Stimulated activated effector memory CD8-positive, alpha-beta T cell treated with anti-CD3 and anti-CD28 coated beads, Interleukin-12 subunit alpha, Interleukin-12 subunit beta, amount 100 ng/mL, for 72 hours (primary cell): ENCODE measurements around the gene SAA2.
"Not testable (repeated sequence)": the region's sequence is repeated elsewhere in the genome, so short reads cannot be mapped to it uniquely, and the experiment has no call there.

Experiments
- ATAC-seq: fragments of 150-1000 bp; cut with Tn5 transposase; 2 replicates; pipeline ENCODE4 v1.10.0; 2021
- DNase-seq, 2 donors: peaks; one replicate each; pipeline ENCODE4 v3.0.0; 2021 to 2022; ENCODE audit warnings: low spot score in 2 of 2
- H3K27ac Mint-ChIP-seq: one replicate; pipeline ENCODE4 v1.8.0; 2022; ENCODE audit warnings: mild to moderate bottlenecking, mixed read lengths
- H3K36me3 Mint-ChIP-seq: one replicate; pipeline ENCODE4 v1.8.0; 2022; ENCODE audit warnings: mild to moderate bottlenecking, mixed read lengths
- H3K4me1 Mint-ChIP-seq: one replicate; pipeline ENCODE4 v1.8.0; 2022; ENCODE audit warnings: mixed read lengths
- H3K4me3 Mint-ChIP-seq: one replicate; pipeline ENCODE4 v1.8.0; 2022; ENCODE audit warnings: mild to moderate bottlenecking, mixed read lengths
- H3K9me3 Mint-ChIP-seq: one replicate; pipeline ENCODE4 v1.8.0; 2022; ENCODE audit warnings: mixed read lengths

SAA2 gene

DNA sequence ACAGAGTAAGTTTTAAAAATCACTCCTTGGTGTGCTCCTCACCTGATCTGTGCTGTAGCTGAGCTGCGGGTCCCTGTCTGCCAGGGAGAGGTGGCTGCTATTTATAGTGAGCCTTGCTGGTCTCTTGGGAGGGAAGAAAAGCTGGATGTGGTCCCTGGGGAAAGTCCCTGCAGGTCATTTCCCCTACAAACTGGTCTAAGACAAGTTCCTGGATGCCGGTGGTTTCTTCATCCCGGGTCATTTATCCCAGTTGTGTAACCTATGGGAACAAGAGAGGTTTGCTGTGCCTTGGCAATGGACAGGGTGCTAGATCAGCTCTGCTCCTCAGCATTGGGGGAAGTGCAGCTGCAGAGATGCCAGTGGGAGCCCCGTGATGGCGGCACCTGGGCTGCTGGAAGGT is at the start of gene SAA2:
SAA2 (minus strand) TSS at position 108 of the 400 bp plus-strand sequence. CDS start 657 bp downstream, outside the sequence.
- H3K36me3 Mint-ChIP-seq: peaks cover 6% of the 10 kb centered on the region
- DNase-seq: peak in 1 of 2 donors; percentile 37
- no peaks in the 10 kb centered on the region for H3K9me3 Mint-ChIP-seq
- no peak within 1 kb of the TSS for H3K4me3 Mint-ChIP-seq
- H3K27ac Mint-ChIP-seq: peak within 1 kb of the TSS; percentile 67
- H3K4me1 Mint-ChIP-seq: peaks cover 19% of the 10 kb centered on the region
- no peak for ATAC-seq

DNA sequence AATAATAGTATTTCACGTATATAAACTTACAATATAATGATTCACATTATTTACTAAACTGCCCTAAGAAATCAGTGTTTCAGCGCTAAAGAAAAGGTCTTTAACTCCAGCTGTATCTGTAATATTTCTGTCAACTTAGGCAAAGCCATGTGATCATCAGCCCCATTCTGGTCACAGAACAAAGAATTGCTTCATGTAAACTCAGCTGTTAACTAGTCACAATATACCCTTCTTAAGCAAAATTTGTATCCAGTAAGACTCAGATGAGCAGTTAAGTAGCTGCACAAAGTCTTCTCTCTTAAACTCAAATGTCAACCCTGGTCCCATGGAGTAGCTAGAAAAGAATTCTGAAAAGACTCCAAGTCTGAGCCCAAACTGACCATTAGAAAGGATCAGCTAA is 46.8 kb upstream of the SAA2 start:
- ATAC-seq: no peak
- H3K4me3 Mint-ChIP-seq: no peak overlapping the region
- peaks cover 96% of the 10 kb centered on the region for H3K36me3 Mint-ChIP-seq
- H3K27ac Mint-ChIP-seq: no peak overlapping the region
- H3K4me1 Mint-ChIP-seq: no peaks in the 10 kb centered on the region
- H3K9me3 Mint-ChIP-seq: no peaks in the 10 kb centered on the region
- no peak for DNase-seq

DNA sequence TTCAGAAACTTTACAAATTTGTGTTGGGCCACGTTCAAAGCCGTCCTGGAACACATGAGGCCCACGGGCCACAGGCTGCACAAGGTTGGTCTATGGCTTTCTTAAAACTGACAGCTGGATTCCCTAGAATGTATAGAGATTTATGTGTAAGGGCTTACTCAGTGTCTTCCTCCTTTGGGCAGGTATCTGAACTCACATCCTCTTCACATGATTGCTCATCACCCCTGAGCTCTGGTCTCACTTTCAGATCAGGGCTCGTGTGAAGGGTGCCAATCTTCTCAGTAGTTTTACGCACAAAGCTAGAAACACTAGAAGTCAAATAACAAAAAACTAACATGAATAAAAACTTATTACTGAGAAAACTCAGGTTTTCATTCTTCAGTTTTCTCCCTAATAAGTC is 46.4 kb upstream of the SAA2 start:
- H3K9me3 Mint-ChIP-seq: no peaks in the 10 kb centered on the region
- ATAC-seq: peak; percentile 82
- no peak overlapping the region for H3K4me3 Mint-ChIP-seq
- no peak overlapping the region for H3K27ac Mint-ChIP-seq
- DNase-seq: no peak
- peaks cover 94% of the 10 kb centered on the region for H3K36me3 Mint-ChIP-seq
- no peaks in the 10 kb centered on the region for H3K4me1 Mint-ChIP-seq

DNA sequence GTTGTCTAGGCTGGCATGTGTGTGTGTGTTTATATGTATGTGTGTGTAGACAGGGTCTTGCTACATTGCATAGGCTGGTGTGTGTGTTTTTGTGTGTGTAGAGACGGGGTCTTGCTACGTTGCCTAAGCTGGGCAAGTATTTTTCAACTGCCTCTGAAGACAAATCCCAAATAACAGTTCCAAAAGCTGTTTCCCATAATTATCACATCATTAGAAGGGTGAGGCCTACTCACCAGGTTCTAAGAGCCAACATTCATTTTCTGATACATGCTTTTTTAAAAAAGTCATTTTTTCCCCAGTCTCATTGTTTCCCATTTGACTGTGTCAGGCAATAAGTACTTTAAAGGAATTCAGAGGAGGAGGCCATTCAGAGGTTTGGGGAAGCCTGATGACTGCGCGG is 40.4 kb upstream of the SAA2 start:
- peaks cover 82% of the 10 kb centered on the region for H3K36me3 Mint-ChIP-seq

DNA sequence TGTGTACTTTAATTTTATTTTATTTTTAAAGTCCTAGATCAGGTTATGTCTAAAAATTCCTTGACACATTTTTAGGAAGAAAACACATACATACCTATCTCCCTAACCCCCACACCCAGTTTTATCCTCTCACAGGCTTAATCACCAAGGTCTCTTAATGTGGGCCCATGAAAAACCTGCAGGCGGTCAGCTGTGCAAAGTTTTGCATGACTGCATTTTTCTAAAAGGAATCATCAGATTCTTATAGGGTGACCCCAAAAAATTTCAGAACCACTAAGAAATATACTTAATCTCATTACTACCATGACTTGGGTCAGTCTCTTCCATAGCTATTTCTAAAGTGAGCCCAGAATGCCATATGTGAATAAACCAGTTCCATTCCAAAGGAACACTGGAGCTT is 37.4 kb upstream of the SAA2 start:
- DNase-seq: no peak
- ATAC-seq: no peak
- Mint-ChIP-seq H3K4me1 (peaks cover under 1% of the 10 kb centered on the region), H3K27ac (no peak overlapping the region), H3K36me3 (peaks cover 86% of the 10 kb centered on the region), H3K4me3 (no peak overlapping the region), H3K9me3 (no peaks in the 10 kb centered on the region)

More for the DNA sequence above, 40.4 kb upstream of the SAA2 start:
- H3K4me1 Mint-ChIP-seq: no peaks in the 10 kb centered on the region
- H3K27ac Mint-ChIP-seq: no peak overlapping the region
- DNase-seq (no peak), ATAC-seq (no peak)
- H3K4me3 Mint-ChIP-seq: no peak overlapping the region
- H3K9me3 Mint-ChIP-seq: no peaks in the 10 kb centered on the region

DNA sequence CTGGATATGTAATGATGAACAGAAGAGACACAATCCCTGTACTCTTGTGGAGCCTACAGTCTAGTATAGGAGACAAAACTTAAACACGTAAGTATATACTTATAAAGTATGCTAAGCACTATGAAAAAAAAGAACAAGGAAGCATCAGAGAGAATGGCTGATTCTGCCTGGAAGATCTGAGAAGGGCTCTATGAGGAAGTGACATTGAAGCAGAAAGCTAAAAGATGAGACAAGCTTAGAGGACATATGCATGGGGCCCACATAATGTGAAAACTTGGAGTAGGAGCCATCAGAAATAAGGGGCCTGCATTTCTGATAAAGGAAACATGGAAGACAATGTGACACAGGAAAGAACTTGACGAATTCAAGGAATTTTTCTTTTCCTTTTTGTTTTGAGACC is 34.2 kb upstream of the SAA2 start:
- Mint-ChIP-seq H3K27ac (no peak overlapping the region), H3K9me3 (no peaks in the 10 kb centered on the region), H3K4me1 (peaks cover 8% of the 10 kb centered on the region), H3K36me3 (peaks cover 91% of the 10 kb centered on the region), H3K4me3 (no peak overlapping the region)
- DNase-seq: no peak
- no peak for ATAC-seq

DNA sequence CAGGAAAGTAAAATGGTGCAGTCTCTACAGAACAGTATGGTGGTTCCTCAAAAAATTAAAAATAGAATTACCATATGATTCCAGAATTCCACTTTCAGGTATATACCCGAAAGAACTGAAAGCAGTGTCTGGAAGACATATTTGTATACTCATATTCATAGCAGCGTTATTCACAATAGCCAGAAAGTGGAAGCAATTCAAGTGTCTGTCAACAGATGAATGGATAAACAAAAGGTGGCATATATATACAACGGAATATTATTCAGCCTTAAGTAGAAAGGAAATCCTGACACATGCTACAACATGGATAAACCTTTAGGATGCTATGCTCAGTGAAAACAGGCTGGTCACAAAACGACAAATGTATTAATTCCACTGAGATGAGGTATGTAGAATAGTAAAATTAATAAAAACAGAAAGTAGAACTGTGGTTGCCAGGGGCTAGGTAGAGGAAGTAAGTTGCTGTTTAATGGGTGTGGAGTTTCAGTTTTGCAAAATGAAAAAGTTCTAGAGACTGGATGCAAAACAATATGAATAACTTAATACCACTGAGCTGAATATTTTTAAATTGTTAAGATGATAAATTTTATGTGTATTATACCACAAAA is 32.1 kb upstream of the SAA2 start:
- DNase-seq (no peak), ATAC-seq (peak; percentile 64)
- H3K4me3 Mint-ChIP-seq: no peak overlapping the region
- H3K9me3 Mint-ChIP-seq: no peaks in the 10 kb centered on the region
- H3K4me1 Mint-ChIP-seq: peaks cover 8% of the 10 kb centered on the region
- peaks cover 71% of the 10 kb centered on the region for H3K36me3 Mint-ChIP-seq
- peak overlapping the region; percentile 78 for H3K27ac Mint-ChIP-seq

DNA sequence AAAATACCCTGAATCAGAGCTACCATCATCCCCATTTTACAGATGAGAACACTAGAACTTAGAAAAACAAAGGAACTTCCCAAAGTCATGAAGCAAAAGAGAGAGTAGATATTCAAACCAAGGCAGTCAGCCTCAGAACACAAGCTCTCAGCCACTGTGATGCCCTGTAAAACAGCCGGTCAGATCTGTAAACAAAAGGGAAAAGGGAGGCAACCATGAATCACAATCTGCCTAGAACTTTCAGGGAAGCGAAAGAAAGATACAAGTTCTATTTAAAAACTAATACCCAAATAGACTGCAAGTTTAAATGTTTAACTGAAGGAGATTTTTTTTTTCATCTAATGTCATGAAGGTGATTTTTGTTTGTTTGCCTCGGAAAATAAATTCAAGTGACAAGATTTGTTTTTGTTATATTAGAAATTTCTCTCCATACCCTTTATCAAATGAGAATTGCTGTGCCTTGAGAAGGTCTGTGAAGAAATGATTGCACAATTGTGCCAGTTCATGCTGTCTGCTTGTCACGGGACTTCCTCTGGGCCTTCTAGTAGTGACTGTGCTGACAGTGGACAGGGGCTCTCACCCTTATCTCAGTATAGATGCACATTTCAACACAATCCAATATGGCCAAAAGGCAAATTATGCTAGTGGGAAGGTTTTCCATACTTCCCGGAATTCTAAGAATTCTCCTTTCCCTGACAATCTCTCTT is 29.2 kb upstream of the SAA2 start:
- Mint-ChIP-seq H3K27ac (no peak overlapping the region), H3K9me3 (no peaks in the 10 kb centered on the region), H3K4me1 (peaks cover 8% of the 10 kb centered on the region), H3K4me3 (no peak overlapping the region), H3K36me3 (peaks cover 42% of the 10 kb centered on the region)
- ATAC-seq (no peak), DNase-seq (no peak)

DNA sequence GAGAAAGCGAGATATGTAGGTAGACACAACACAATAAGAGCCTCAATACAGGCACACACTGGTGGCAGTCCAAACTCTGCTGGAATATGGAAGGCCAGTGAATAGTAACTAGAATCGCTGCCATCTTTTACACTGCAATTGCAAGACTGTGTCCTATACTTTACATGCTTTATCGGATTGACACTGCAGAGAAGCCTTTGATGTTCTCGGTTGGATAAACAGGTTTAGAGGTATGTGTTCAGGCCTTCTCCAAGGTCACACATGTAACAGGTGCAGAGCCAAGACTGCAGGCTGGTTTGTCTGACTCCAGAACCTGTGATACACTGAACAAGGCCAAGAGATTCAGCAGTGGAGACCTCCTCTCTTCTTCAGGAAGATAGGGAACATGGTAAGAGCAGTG is 22.7 kb upstream of the SAA2 start:
- Mint-ChIP-seq H3K36me3 (no peaks in the 10 kb centered on the region), H3K4me1 (peaks cover 8% of the 10 kb centered on the region), H3K9me3 (no peaks in the 10 kb centered on the region), H3K27ac (peak overlapping the region; percentile 42), H3K4me3 (no peak overlapping the region)
- ATAC-seq: no peak
- no peak for DNase-seq

DNA sequence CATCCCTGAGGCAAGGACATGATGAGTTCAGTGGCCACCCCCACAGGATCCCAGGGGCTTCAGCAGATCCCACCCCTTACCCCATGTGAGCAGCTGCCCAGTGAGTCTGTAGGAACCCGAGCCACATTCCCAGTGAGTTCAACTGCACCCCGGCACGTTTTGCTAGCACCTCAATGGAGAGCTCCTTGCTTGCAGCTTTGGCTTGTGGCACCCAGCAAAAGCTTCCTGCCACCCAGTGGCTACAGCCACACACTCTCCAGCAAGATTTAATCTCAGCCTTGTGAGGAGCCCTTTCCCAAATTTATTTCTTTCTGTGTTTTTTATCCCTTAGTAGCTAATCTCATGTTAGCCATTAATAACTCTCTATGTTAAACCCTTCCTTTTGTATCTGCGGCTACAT is 21.6 kb upstream of the SAA2 start:
- H3K4me1 Mint-ChIP-seq: peaks cover 11% of the 10 kb centered on the region
- DNase-seq (no peak), ATAC-seq (no peak)
- H3K9me3 Mint-ChIP-seq: no peaks in the 10 kb centered on the region
- no peaks in the 10 kb centered on the region for H3K36me3 Mint-ChIP-seq
- peak overlapping the region; percentile 42 for H3K27ac Mint-ChIP-seq
- no peak overlapping the region for H3K4me3 Mint-ChIP-seq

DNA sequence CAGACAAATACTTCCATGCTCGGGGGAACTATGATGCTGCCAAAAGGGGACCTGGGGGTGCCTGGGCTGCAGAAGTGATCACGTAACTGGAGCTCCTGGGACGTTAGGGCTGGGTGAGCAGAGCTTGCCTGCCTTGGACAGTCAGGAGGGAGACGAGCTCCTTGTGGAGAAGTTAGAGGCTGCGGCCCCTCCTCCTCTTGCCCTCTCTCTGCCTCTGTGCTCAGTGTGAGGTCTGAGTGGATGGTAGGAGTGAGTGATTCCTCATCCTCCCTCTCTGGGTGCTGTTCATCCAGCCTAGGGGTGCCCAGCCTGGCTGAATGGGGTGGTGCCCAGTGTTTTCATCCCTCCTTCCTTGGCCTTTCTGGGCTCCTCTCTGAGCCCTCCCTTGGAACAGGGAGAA is 20.8 kb upstream of the SAA2 start:
- not testable (repeated sequence) for ATAC-seq, H3K27ac Mint-ChIP-seq, H3K36me3 Mint-ChIP-seq, DNase-seq, H3K4me3 Mint-ChIP-seq, H3K9me3 Mint-ChIP-seq
- peaks cover 19% of the 10 kb centered on the region for H3K4me1 Mint-ChIP-seq

DNA sequence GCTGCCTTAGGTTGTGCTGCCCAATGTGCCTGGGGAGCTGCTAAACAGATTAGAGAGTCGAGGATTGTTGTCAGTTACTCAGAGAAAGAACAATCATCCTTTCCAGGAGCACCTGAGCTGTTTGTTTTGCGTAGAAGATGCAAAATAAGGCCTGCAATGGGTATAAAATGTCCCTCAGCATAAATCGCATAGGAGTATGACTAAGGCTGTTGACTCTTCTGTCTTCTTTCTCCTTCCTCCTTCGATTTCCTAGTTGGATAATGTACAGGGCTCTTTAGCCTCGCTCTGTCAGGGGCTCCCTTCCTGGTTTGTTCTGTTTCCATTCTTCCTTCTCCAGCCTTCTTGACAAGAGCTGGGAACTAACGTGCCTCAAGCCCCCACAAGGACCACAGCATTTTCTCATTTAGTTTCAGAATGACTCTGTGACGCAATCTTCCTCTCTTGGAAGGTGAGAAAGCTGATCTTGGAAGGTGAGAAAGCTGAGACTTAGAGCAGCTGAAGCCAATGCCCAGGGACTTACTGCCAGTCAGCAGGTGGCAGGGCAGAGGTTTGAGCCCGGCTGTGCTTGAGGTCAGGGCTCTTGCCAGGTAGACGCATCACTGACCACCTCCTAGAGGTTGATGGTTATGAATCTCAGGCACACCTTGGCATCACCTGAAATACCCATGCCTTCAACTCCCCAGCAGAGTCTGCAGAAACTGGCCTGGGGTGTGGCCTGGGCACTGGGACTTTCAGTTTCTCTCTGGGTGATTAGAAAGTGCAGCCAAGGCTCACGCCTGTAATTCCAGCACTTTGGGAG is 19.1 kb upstream of the SAA2 start:
- H3K36me3 Mint-ChIP-seq, H3K27ac Mint-ChIP-seq, H3K9me3 Mint-ChIP-seq, DNase-seq: not testable (repeated sequence)
- Mint-ChIP-seq H3K4me1 (peaks cover 26% of the 10 kb centered on the region), H3K4me3 (peak overlapping the region; percentile 43)
- peak; percentile 81 for ATAC-seq

DNA sequence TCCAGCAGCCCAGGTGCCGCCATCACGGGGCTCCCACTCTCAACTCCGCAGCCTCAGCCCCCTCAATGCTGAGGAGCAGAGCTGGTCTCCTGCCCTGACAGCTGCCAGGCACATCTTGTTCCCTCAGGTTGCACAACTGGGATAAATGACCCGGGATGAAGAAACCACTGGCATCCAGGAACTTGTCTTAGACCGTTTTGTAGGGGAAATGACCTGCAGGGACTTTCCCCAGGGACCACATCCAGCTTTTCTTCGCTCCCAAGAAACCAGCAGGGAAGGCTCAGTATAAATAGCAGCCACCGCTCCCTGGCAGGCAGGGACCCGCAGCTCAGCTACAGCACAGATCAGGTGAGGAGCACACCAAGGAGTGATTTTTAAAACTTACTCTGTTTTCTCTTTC is 17.5 kb upstream of the SAA2 start, which contains the start of gene SAA1:
SAA1 (plus strand) TSS at position 316 of the 400 bp plus-strand sequence. CDS start 624 bp downstream, outside the sequence.
- ATAC-seq (no peak), DNase-seq (no peak)
- Mint-ChIP-seq H3K9me3 (no peaks in the 10 kb centered on the region), H3K36me3 (no peaks in the 10 kb centered on the region), H3K4me3 (no peak within 1 kb of the TSS), H3K4me1 (peaks cover 26% of the 10 kb centered on the region), H3K27ac (no peak within 1 kb of the TSS)

DNA sequence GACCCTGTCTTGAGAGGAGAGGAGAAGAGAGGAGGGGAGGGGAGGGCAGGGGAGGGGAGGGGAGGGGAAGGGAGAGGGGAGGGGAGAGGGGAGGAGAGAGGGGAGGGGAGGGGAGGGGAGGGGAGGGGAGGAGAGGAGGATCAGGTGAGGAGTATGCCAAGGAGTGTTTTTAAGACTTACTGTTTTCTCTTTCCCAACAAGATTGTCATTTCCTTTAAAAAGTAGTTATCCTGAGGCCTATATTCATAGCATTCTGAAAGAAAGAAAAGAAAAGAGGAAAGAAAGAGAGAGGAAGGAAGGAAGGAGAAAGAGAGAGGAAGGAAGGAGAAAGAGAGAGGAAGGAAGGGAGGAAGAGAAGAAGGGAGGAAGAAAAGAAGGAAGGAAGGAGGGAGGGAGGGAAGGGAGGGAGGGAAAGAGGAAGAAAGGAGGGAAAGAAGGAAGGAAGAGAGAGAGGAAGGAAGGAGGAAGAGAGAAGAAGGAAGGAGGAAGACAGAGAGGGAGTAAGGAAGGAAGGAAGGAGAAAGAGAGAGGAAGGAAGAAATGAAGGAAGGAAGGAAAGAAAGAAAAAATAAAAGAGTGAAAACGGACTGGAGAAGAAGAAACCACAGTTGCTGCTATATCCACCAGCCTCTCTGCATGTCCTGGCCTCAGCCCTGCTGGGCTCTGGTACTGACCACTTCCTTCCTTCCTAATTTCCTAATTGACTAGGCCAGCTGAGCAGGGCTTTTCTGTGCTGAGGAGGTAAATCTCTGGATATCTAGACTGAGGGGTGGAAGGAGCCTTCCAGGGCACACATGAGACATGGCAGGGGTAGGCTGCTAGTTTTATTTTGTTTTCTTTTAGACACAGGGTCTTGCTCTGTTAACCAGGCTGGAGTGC is 16.4 kb upstream of the SAA2 start:
- DNase-seq (no peak), ATAC-seq (no peak)
- Mint-ChIP-seq H3K9me3 (no peaks in the 10 kb centered on the region), H3K4me3 (no peak overlapping the region), H3K27ac (no peak overlapping the region), H3K36me3 (no peaks in the 10 kb centered on the region), H3K4me1 (peaks cover 26% of the 10 kb centered on the region)

DNA sequence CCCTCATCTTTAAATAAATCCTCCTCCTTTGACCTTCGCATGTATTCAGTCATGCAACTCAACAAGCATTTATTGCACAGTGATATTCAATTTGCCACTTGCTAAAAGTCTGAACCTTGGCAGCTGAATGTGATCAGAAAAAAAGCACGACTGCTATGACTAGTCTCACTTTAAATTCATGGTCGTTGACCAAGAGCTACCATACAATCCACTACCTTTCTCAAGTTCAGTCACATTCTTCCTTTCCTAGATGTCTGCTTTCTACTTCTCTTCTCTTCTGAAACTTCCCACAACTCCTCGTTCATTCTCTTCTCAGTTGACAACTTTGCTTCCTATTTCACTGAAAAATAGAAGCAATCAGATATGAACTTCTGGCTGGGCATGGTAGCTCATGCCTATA is 15.6 kb upstream of the SAA2 start:
- no peaks in the 10 kb centered on the region for H3K36me3 Mint-ChIP-seq

More for the DNA sequence above, 15.6 kb upstream of the SAA2 start:
- Mint-ChIP-seq H3K4me3 (no peak overlapping the region), H3K9me3 (no peaks in the 10 kb centered on the region), H3K27ac (no peak overlapping the region), H3K4me1 (peaks cover 26% of the 10 kb centered on the region)
- ATAC-seq (peak; percentile 54), DNase-seq (no peak)
